Measurements from ENCODE around the gene ERC1. TPM values are rescaled to one million over a fixed set of nuclear protein-coding genes. Genes with fewer than 3 reads are reported as not detected.

Gene ERC1
- total and polyA plus RNA-seq, 2 donors (not counting 3 experiments of a cell fraction or from before 2014, with no cell fraction given) = 11.7 to 66.1 TPM

DNA sequence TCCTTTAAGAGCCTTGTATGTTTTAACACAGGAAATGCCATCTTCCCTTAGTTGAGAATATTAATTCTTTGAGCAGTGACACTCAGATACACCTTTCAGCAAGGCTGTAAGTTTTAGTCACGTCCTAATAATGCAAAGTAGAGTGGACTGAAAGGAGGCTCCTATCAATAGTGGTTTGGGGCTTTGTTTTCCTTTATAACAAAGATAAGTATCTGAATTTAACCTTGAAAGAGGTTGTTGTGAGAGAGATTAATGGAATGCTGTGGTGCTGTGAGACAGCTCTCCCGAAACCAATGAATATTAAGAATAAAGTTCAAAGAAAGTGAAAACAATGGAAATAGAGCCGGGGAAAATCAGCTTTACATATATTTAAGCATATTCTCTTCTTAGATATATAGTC lies 259.6 kb downstream of the ERC1 start:
- no peak overlapping the region for H3K4me2 ChIP-seq (ENCODE audit: insufficient read depth, low read length)
- CTCF ChIA-PET = interaction anchor here (0.6 to 2.0 kb wide), 5 partner anchors 13 to 133 kb away, joined by 3 to 11 read pairs (median 4); no protein-coding TSS in a partner anchor
- TF ChIP-seq POLR2A (IDR thresholded peaks at IDR 0.05; ENCODE audit: low read depth, low read length) (no peak), FOS (IDR thresholded peaks at IDR 0.05; ENCODE audit: borderline replicate concordance, insufficient read depth, low read length) (no peak), POLR2AphosphoS5 (IDR thresholded peaks at IDR 0.05; ENCODE audit: insufficient read depth, low read depth, low read length) (no peak), MYC (IDR thresholded peaks at IDR 0.05; ENCODE audit: low read depth, low read length) (no peak), EZH2 (IDR thresholded peaks at IDR 0.05; ENCODE audit: borderline replicate concordance, low read depth, low read length, severe bottlenecking) (no peak), CTCF (IDR thresholded peaks at IDR 0.05; ENCODE audit: extremely low read depth in 1 of 2, insufficient read depth in 1 of 2, low read depth in 1 of 2, low read length in 2 of 2) (no peak), JUN (IDR thresholded peaks at IDR 0.05; ENCODE audit: borderline replicate concordance, insufficient read depth, insufficient read length, low read depth) (no peak), GATA2 (IDR thresholded peaks at IDR 0.05; ENCODE audit: insufficient read depth, insufficient read length, low read depth, low read length) (no peak)
- TF ChIP-seq, protein P1, sequence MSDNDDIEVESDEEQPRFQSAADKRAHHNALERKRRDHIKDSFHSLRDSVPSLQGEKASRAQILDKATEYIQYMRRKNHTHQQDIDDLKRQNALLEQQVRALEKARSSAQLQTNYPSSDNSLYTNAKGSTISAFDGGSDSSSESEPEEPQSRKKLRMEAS (IDR thresholded peaks at IDR 0.05; ENCODE audit: insufficient read depth, insufficient read length) = no peak
- dilution Hi-C loops (cut with MboI; ENCODE audit: extremely low pct_ligation_motif_present, low sequenced_read_pairs) (no loop called here), intact Hi-C loops (cut with micrococcal nuclease) (no loop called here)
- H3K9ac ChIP-seq (replicated peaks; ENCODE audit: extremely low read depth, insufficient read depth, low read length) = no peak overlapping the region
- H3K9me3 ChIP-seq (replicated peaks; ENCODE audit: control insufficient read depth, insufficient read depth, low read length) = no peaks in the 10 kb centered on the region
- H2AFZ ChIP-seq (ENCODE audit: low read depth, low read length) = no peak overlapping the region
- H3K27ac ChIP-seq (ENCODE audit: insufficient read depth, low read depth, low read length) = no peak overlapping the region
- no peaks in the 10 kb centered on the region for H3K79me2 ChIP-seq (ENCODE audit: control insufficient read depth, insufficient read depth, low read length)
- no peaks in the 10 kb centered on the region for H4K20me1 ChIP-seq (replicated peaks; ENCODE audit: control insufficient read depth, extremely low read depth, insufficient read depth, low read length)
- no peaks in the 10 kb centered on the region for H3K36me3 ChIP-seq (ENCODE audit: control insufficient read depth in 2 of 2, extremely low read depth in 1 of 2, insufficient read depth in 2 of 2, low read length in 2 of 2)
- POLR2A ChIA-PET = no interaction called here
- FAIRE-seq (no peak), DNase-seq (ENCODE audit: low read depth, low spot score) (no peak)
- H3K4me1 ChIP-seq (ENCODE audit: control insufficient read depth, extremely low read depth, insufficient read depth, low read length) = peaks cover 4% of the 10 kb centered on the region
- H3K27me3 ChIP-seq (ENCODE audit: control insufficient read depth in 2 of 2, insufficient read depth in 2 of 2, low read length in 2 of 2) = no peaks in the 10 kb centered on the region
- no peak overlapping the region for H3K4me3 ChIP-seq (replicated peaks in 1 of 3; ENCODE audit: insufficient read depth in 1 of 3, low read depth in 1 of 3, low read length in 3 of 3)
- no peaks in the 10 kb centered on the region for H3K9me1 ChIP-seq (replicated peaks; ENCODE audit: control insufficient read depth, extremely low read depth, insufficient read depth, low read length)
- BruUV-seq (replicated peaks) = no TSS peak
